IPS-18a (cell line): ENCODE data around the gene CDK8.

ENCODE experiments used
- H3K27ac ChIP-seq: one replicate; pipeline ENCODE4 v1.5.1; 2013; ENCODE audit warnings: low read length
- H3K27me3 ChIP-seq: one replicate; pipeline ENCODE4 v1.6.1; 2013; ENCODE audit warnings: mild to moderate bottlenecking, low read length; ENCODE audit not compliant: control insufficient read depth, insufficient read depth
- H3K36me3 ChIP-seq: one replicate; pipeline ENCODE4 v1.6.1; 2013; ENCODE audit warnings: low read depth, low read length; ENCODE audit not compliant: control insufficient read depth
- H3K4me1 ChIP-seq: one replicate; pipeline ENCODE4 v1.6.1; 2013; ENCODE audit warnings: low read depth, low read length; ENCODE audit not compliant: control insufficient read depth
- H3K4me3 ChIP-seq: one replicate; pipeline ENCODE4 v1.5.1; 2013; ENCODE audit warnings: low read length
- H3K9ac ChIP-seq: one replicate; pipeline ENCODE4 v1.6.1; 2013; ENCODE audit warnings: mild to moderate bottlenecking, low read length, moderate library complexity
- H3K9me3 ChIP-seq: one replicate; pipeline ENCODE4 v1.6.1; 2013; ENCODE audit warnings: low read depth, low read length; ENCODE audit not compliant: control insufficient read depth

The CDK8 gene

DNA sequence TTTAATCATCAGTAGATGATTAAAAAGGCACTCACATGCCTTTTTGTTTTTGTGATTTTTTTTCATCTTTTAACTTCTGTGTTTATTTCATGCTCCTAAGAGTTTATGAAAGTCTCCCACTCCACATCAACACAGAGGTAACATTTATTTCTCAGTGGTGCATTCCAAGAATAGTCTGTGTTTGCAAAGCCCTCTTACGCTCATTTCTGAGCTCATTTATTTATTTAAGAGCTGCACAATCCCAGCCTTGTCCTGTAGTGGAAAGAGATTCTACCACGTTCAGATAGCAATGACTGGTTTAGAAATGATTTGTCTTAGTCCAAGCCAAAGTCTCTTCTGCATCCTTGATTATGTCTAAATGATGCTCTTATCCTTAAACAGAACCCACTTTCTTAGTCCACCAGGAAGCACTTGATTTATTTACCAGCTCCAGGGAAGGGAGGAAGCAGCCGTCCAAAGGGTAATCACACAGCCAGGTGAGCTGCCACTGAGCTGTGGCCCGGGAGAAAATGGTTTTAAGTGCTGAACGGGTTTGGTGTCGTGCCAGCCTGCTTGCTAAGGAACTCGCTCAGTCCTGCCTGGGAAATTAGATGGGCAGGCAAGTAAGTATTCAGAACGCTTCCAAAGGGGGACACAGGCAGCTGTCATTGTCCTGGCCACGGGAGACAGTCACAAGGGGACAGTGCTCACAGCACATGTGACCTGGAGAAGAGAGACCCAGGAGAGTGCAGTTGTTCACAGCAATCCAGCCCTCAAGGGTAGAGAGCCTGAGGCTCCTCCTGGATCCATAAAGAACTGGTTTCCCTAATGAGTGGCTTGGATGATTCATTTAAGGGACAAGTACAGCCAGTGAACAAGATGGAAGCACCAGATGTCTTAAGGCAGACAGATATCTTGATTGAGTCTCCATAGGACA, 171.8 kb downstream of the CDK8 start:
- no peaks in the 10 kb centered on the region for H3K9me3 ChIP-seq
- H3K36me3 ChIP-seq = no peaks in the 10 kb centered on the region
- no peak overlapping the region for H3K27ac ChIP-seq
- H3K4me3 ChIP-seq = no peak overlapping the region
- H3K27me3 ChIP-seq = no peaks in the 10 kb centered on the region
- H3K9ac ChIP-seq = no peak overlapping the region
- H3K4me1 ChIP-seq = no peaks in the 10 kb centered on the region

- H3K9ac ChIP-seq = no peak overlapping the region
- H3K4me3 ChIP-seq = no peak overlapping the region
- no peaks in the 10 kb centered on the region for H3K36me3 ChIP-seq
- H3K27me3 ChIP-seq = no peaks in the 10 kb centered on the region
- no peaks in the 10 kb centered on the region for H3K4me1 ChIP-seq
- peaks cover 8% of the 10 kb centered on the region for H3K9me3 ChIP-seq
- H3K27ac ChIP-seq = no peak overlapping the region
These were observed 179.8 kb downstream of the CDK8 start for GRCh38 chr13:26433776-26434175.

DNA sequence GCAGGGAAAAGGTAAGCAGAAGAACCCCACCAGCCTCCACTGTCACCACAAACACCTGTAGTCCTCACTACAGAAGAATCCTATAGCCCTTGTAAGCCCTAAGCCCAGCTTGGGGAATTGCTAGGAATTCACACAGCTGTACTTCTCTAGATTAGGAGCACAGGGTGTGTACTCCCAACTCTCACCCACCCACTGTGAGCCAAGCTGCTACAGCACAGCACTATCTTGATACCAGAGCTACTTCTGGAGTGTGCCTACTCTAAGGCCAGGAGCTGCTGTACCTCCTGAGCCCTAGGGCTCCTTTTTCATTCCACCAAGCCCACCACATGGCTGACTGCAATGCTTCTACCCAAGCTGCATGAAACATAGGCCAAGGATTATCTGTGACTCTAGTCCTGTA, 181.2 kb downstream of the CDK8 start:
- Histone ChIP-seq H3K27ac (no peak overlapping the region), H3K4me1 (no peaks in the 10 kb centered on the region), H3K9me3 (peaks cover 8% of the 10 kb centered on the region), H3K4me3 (no peak overlapping the region), H3K27me3 (no peaks in the 10 kb centered on the region), H3K9ac (no peak overlapping the region), H3K36me3 (no peaks in the 10 kb centered on the region)

GRCh38 chr13:26435646-26436045, 181.7 kb downstream of the CDK8 start:
- H3K4me1 ChIP-seq = no peaks in the 10 kb centered on the region
- no peaks in the 10 kb centered on the region for H3K27me3 ChIP-seq
- H3K27ac ChIP-seq = no peak overlapping the region
- H3K36me3 ChIP-seq = no peaks in the 10 kb centered on the region
- no peak overlapping the region for H3K9ac ChIP-seq
- no peak overlapping the region for H3K4me3 ChIP-seq
- peaks cover 8% of the 10 kb centered on the region for H3K9me3 ChIP-seq

DNA sequence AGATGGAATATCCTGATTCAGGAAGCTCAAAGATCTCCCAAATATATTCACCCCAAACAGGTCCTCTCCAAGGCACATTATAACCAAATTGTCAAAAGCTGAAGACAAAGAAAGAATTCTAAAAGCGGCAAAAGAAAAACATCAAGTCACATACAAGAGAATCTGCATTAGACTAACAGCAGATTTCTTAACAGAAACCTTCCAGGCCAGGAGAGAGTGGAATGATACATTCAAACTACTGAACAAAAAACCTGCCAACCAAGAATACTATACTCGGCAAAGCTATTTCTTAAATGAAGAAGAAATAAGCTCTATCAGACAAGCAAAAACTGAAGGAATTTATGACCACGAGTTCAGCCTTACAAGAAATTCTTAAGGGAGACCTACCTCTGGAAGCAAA, 183.0 kb downstream of the CDK8 start:
- Histone ChIP-seq H3K27ac (no peak overlapping the region), H3K4me3 (no peak overlapping the region)

DNA sequence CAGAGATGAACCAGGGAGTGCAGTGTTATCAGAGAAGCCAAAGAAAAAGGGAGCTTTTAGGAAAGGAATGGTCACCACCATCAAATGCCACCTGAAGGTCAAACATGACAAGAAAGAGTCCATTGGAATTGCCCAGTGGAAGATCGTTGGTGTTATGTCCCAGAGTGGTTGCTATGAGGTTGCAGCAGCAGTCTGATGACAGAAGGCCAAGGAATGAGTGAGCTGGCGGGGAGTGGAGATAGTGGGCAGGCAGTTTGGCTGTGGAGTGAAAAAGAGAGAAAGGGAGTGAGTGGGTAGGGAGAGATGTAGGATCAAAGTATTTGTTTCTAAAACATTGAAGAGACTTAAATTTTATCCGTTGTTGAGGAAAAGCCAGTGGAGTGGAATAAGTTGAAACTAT, 186.2 kb downstream of the CDK8 start:
- H3K9me3 ChIP-seq = peaks cover 8% of the 10 kb centered on the region
- H3K4me1 ChIP-seq = no peaks in the 10 kb centered on the region
- no peak overlapping the region for H3K4me3 ChIP-seq
- H3K27me3 ChIP-seq = no peaks in the 10 kb centered on the region
- no peak overlapping the region for H3K27ac ChIP-seq
- no peaks in the 10 kb centered on the region for H3K36me3 ChIP-seq
- no peak overlapping the region for H3K9ac ChIP-seq

More for the DNA sequence above, 183.0 kb downstream of the CDK8 start:
- H3K36me3 ChIP-seq = no peaks in the 10 kb centered on the region
- no peaks in the 10 kb centered on the region for H3K27me3 ChIP-seq
- no peak overlapping the region for H3K9ac ChIP-seq
- H3K4me1 ChIP-seq = no peaks in the 10 kb centered on the region
- H3K9me3 ChIP-seq = peaks cover 8% of the 10 kb centered on the region

- H3K4me3 ChIP-seq = no peak overlapping the region
- H3K36me3 ChIP-seq = no peaks in the 10 kb centered on the region
- no peaks in the 10 kb centered on the region for H3K4me1 ChIP-seq
- H3K9me3 ChIP-seq = peaks cover 8% of the 10 kb centered on the region
- H3K27me3 ChIP-seq = no peaks in the 10 kb centered on the region
- H3K9ac ChIP-seq = no peak overlapping the region
- no peak overlapping the region for H3K27ac ChIP-seq
These were observed 187.5 kb downstream of the CDK8 start for GRCh38 chr13:26441476-26441875.

GRCh38 chr13:26442541-26442940, 188.6 kb downstream of the CDK8 start:
- Histone ChIP-seq H3K36me3 (no peaks in the 10 kb centered on the region), H3K4me1 (no peaks in the 10 kb centered on the region), H3K9me3 (no peaks in the 10 kb centered on the region), H3K27me3 (no peaks in the 10 kb centered on the region), H3K4me3 (no peak overlapping the region), H3K9ac (no peak overlapping the region), H3K27ac (no peak overlapping the region)

GRCh38 chr13:26445092-26445491, 191.2 kb downstream of the CDK8 start:
- Histone ChIP-seq H3K27ac (no peak overlapping the region), H3K4me1 (no peaks in the 10 kb centered on the region), H3K27me3 (no peaks in the 10 kb centered on the region), H3K9me3 (no peaks in the 10 kb centered on the region), H3K9ac (no peak overlapping the region), H3K4me3 (no peak overlapping the region), H3K36me3 (no peaks in the 10 kb centered on the region)

DNA sequence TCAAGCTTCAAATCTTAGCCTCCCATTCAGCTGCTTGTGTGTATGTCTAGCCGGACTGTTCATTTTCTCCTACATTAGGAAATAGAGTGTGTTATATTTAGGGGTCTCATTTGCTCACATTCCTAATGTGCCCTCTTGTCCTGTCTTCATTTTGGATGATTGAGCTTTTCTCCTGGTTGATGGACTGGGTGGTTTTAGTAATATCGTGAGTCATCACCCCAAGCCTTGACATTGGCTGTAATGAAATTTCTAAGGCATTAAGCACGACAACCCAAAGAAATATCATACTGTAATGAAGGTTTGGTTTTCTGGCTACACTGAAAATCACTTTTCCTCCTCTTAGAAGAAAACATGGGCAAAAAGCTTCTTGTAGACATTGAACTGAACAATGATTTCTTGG, 192.8 kb downstream of the CDK8 start:
- Histone ChIP-seq H3K36me3 (no peaks in the 10 kb centered on the region), H3K4me3 (no peak overlapping the region), H3K27me3 (no peaks in the 10 kb centered on the region), H3K4me1 (no peaks in the 10 kb centered on the region), H3K9ac (no peak overlapping the region), H3K9me3 (no peaks in the 10 kb centered on the region), H3K27ac (no peak overlapping the region)

GRCh38 chr13:26448032-26448431, 194.1 kb downstream of the CDK8 start:
- Histone ChIP-seq H3K27ac (no peak overlapping the region), H3K4me1 (no peaks in the 10 kb centered on the region), H3K27me3 (no peaks in the 10 kb centered on the region), H3K9me3 (no peaks in the 10 kb centered on the region), H3K36me3 (no peaks in the 10 kb centered on the region), H3K4me3 (no peak overlapping the region), H3K9ac (no peak overlapping the region)
